KMS-11 (cell line): Measurements from ENCODE around the gene SBNO1.

Experiments
- H2AFZ ChIP-seq: fragments of 200-600 bp; sonication (generic); 2 replicates; pipeline ENCODE4 v1.6.1; 2016; ENCODE audit warnings: antibody characterized with exemption, mixed run types, low read depth
- H3K27ac ChIP-seq: fragments of 200-600 bp; sonication (generic); 2 replicates; pipeline ENCODE4 v1.6.1; 2016; ENCODE audit warnings: mild to moderate bottlenecking, mixed run types
- H3K27me3 ChIP-seq: fragments of 200-600 bp; sonication (generic); 2 replicates; pipeline ENCODE4 v1.6.1; 2017; ENCODE audit warnings: mild to moderate bottlenecking, low read depth, mixed run types, moderate library complexity; ENCODE audit not compliant: insufficient read depth
- H3K36me3 ChIP-seq: fragments of 200-600 bp; sonication (generic); 2 replicates; pipeline ENCODE4 v1.6.1; 2017; ENCODE audit warnings: mild to moderate bottlenecking, mixed run types; ENCODE audit not compliant: insufficient read depth
- H3K4me1 ChIP-seq: fragments of 200-600 bp; sonication (generic); 2 replicates; pipeline ENCODE4 v1.6.1; 2016; ENCODE audit warnings: mild to moderate bottlenecking, low read depth, mixed run types; ENCODE audit not compliant: poor library complexity, severe bottlenecking
- H3K4me2 ChIP-seq: fragments of 200-600 bp; sonication (generic); 2 replicates; pipeline ENCODE4 v1.7.0; 2016; ENCODE audit warnings: mild to moderate bottlenecking, mixed run types
- H3K4me3 ChIP-seq: fragments of 200-600 bp; sonication (generic); IDR thresholded peaks from 2 replicates; pipeline ENCODE4 v1.6.1; 2017; ENCODE audit warnings: low read depth, low read length, mixed read lengths; ENCODE audit not compliant: insufficient read depth
- H3K79me2 ChIP-seq: fragments of 200-600 bp; sonication (generic); 2 replicates; pipeline ENCODE4 v1.6.1; 2016; ENCODE audit warnings: low read depth, mixed run types; ENCODE audit not compliant: insufficient read depth
- H3K9ac ChIP-seq: fragments of 200-600 bp; sonication (generic); 2 replicates; pipeline ENCODE4 v1.6.1; 2016; ENCODE audit warnings: mild to moderate bottlenecking, mixed run types
- H4K20me1 ChIP-seq: fragments of 200-600 bp; sonication (generic); 2 replicates; pipeline ENCODE4 v1.6.1; 2016; ENCODE audit warnings: mild to moderate bottlenecking, mixed run types; ENCODE audit not compliant: insufficient read depth
- TF ChIP-seq, protein P1 (sequence below): fragments of 200-600 bp; sonication (generic); conservative IDR thresholded peaks from 2 replicates; pipeline ENCODE4 v1.6.1; 2017; ENCODE audit warnings: low read depth, mild to moderate bottlenecking, antibody characterized with exemption, low read length, moderate library complexity, mixed read lengths

SBNO1 gene

GRCh38 chr12:123265851-123266678, 98.6 kb downstream of the SBNO1 start:
- H3K79me2 ChIP-seq: no peaks in the 10 kb centered on the region
- H3K4me3 ChIP-seq: no peak overlapping the region
- H3K4me1 ChIP-seq: no peaks in the 10 kb centered on the region
- H3K9ac ChIP-seq: no peak overlapping the region
- no peaks in the 10 kb centered on the region for H3K27me3 ChIP-seq
- H3K4me2 ChIP-seq: no peak overlapping the region
- no peak overlapping the region for H3K27ac ChIP-seq
- H4K20me1 ChIP-seq: no peaks in the 10 kb centered on the region
- TF ChIP-seq, protein P1, sequence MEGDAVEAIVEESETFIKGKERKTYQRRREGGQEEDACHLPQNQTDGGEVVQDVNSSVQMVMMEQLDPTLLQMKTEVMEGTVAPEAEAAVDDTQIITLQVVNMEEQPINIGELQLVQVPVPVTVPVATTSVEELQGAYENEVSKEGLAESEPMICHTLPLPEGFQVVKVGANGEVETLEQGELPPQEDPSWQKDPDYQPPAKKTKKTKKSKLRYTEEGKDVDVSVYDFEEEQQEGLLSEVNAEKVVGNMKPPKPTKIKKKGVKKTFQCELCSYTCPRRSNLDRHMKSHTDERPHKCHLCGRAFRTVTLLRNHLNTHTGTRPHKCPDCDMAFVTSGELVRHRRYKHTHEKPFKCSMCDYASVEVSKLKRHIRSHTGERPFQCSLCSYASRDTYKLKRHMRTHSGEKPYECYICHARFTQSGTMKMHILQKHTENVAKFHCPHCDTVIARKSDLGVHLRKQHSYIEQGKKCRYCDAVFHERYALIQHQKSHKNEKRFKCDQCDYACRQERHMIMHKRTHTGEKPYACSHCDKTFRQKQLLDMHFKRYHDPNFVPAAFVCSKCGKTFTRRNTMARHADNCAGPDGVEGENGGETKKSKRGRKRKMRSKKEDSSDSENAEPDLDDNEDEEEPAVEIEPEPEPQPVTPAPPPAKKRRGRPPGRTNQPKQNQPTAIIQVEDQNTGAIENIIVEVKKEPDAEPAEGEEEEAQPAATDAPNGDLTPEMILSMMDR: no peak
- H3K36me3 ChIP-seq: no peaks in the 10 kb centered on the region
- H2AFZ ChIP-seq: no peak overlapping the region

GRCh38 chr12:123264642-123265041, 100.0 kb downstream of the SBNO1 start:
- Histone ChIP-seq H3K27ac (no peak overlapping the region), H2AFZ (no peak overlapping the region), H3K79me2 (no peaks in the 10 kb centered on the region), H3K9ac (no peak overlapping the region), H3K36me3 (no peaks in the 10 kb centered on the region), H3K4me1 (no peaks in the 10 kb centered on the region), H3K4me2 (no peak overlapping the region), H3K4me3 (no peak overlapping the region), H3K27me3 (no peaks in the 10 kb centered on the region), H4K20me1 (no peaks in the 10 kb centered on the region)
- TF ChIP-seq, protein P1: no peak

DNA sequence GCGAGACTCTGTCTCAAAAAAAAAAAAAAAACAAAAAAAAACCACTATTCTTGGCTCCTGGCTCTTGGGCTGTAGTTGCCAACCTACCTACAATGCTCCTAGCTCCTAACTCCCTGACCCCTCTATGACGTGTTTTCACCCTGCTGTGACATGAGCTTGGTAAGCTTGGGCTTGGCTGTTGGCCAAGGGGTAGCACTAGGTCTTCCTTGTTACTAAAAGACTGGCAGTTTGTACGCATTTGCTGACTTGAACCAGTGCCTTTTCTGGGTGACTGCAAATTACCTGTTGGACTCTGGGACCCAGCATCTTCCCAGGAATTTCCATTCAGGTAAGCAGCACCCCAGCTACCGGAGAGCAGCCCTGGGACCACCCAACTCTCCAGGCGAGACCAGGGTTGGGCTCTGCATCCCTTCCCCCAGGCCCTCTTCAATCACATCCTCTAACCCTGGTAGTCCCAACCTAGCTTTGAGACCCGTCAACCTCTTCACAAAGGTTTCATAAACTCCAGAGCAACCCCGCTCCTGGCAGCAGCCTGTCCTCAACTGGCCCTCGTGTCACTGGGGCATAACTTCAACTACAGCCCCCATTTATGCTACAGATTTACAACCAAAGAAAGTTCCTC, 101.3 kb downstream of the SBNO1 start:
- no peak overlapping the region for H3K27ac ChIP-seq
- H3K9ac ChIP-seq: no peak overlapping the region
- TF ChIP-seq, protein P1: no peak
- no peak overlapping the region for H3K4me3 ChIP-seq
- no peaks in the 10 kb centered on the region for H4K20me1 ChIP-seq
- no peaks in the 10 kb centered on the region for H3K27me3 ChIP-seq
- H3K36me3 ChIP-seq: no peaks in the 10 kb centered on the region
- H2AFZ ChIP-seq: no peak overlapping the region
- no peaks in the 10 kb centered on the region for H3K4me1 ChIP-seq
- H3K79me2 ChIP-seq: no peaks in the 10 kb centered on the region
- H3K4me2 ChIP-seq: no peak overlapping the region

DNA sequence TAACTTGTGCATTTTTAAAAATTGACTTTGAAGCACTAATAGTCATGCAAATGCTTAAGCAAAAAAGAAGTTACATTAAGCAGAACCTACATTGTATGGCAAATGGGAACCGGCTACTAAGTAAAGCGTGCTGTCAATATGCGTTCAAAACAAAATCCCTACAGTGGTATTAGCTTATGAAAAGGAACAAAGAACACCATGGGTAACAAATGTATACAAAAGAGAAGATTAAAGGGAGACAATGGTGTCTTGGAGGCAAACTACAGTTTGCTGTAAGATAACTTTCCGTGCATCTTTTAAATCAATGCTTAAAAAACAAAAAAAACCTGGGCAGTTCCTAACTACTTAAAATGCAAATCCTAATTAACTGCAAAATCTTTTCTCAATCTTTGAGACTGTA, 103.5 kb downstream of the SBNO1 start:
- Histone ChIP-seq H4K20me1 (no peaks in the 10 kb centered on the region), H3K79me2 (no peaks in the 10 kb centered on the region)

More for the DNA sequence above, 103.5 kb downstream of the SBNO1 start:
- Histone ChIP-seq H3K4me2 (no peak overlapping the region), H3K4me3 (no peak overlapping the region), H3K36me3 (no peaks in the 10 kb centered on the region), H3K27me3 (no peaks in the 10 kb centered on the region), H3K9ac (no peak overlapping the region), H3K4me1 (no peaks in the 10 kb centered on the region), H2AFZ (no peak overlapping the region), H3K27ac (no peak overlapping the region)
- TF ChIP-seq, protein P1: no peak
